Measurements from ENCODE around the gene GNAO1. TPM values are rescaled to one million over a fixed set of nuclear protein-coding genes. Genes with fewer than 3 reads are reported as not detected.

Gene GNAO1
- total RNA-seq, 1 experiment from 2014 or later = not detected

DNA sequence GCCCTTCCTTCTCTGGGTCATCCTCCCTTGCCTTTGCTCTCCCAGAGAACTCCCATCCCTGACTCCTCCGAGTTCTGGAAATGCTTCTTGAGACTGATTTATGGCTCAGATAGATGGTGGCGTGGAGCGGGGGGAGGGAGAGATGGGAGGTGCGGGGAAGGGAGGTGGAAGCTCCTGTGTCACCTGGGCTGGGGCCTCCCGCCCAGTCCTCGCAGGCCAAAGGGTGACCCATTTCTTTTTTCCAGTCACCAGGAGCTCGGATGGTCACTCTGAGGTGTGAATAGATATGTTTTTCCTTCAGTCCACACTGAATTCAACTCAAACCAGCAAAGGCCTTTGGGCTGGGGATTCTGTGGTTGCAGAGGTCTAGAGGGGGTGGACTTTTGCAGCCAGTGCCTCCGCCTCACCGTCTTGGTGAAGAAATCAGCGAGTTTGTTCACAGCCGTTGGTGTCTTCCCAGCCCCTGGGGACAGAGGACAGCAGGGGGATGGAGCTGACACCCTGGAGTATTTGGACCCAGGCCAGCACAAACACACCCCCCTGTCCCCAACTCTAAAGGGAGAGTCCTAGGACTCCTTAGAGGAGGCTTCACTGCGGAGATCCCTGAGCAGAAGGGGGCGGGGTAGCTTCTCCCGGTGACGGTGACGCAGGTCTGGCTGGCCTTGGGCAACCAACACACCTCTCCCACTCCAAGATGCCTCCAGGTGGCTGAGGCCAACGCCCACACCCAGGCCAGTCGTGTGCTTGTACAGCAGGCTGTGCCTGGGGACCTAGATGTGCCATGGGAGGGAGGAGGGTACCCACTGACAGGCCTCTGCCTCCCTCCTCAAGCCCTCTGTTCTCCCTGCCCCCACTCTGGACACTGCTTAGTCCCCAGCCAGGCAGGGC, 153.5 kb downstream of the GNAO1 start:
- Histone ChIP-seq H3K9me3 (ENCODE audit: low read length) (no peaks in the 10 kb centered on the region), H3F3A (ENCODE audit: low read length, unreplicated experiment) (no peaks in the 10 kb centered on the region), H3K9me2 (replicated peaks; ENCODE audit: low read length) (no peaks in the 10 kb centered on the region), H3K9ac (ENCODE audit: low read length) (no peak overlapping the region), H3K79me2 (ENCODE audit: low read length) (no peaks in the 10 kb centered on the region), H3K27ac (ENCODE audit: low read length) (no peak overlapping the region), H2AFZ (ENCODE audit: low read length) (no peak overlapping the region), H3K4me2 (ENCODE audit: low read length) (no peak overlapping the region), H3K36me3 (ENCODE audit: low read depth, low read length) (no peaks in the 10 kb centered on the region), H3K27me3 (ENCODE audit: low read length) (no peaks in the 10 kb centered on the region), H3K4me3 (ENCODE audit: low read length) (no peak overlapping the region), H3K4me1 (ENCODE audit: insufficient read depth, low read length) (peaks cover 12% of the 10 kb centered on the region; the same call in 1 of the 2 replicates), H4K20me1 (ENCODE audit: low read length) (no peaks in the 10 kb centered on the region)
- no peak for TF ChIP-seq EZH2phosphoT487 (IDR thresholded peaks at IDR 0.05; ENCODE audit: borderline replicate concordance, low read length)
- no TSS peak for BruUV-seq (replicated peaks)
- intact Hi-C loops (cut with micrococcal nuclease) = no loop called here
- ChIA-PET CTCF (no interaction called here), POLR2A (ENCODE audit: unreplicated experiment) (no interaction called here)
- ATAC-seq (no peak), DNase-seq (peak; percentile 6)

GRCh38 chr16:56345406-56346050, 154.2 kb downstream of the GNAO1 start:
- H3K4me1 ChIP-seq (ENCODE audit: insufficient read depth, low read length) = peaks cover 12% of the 10 kb centered on the region; the same call in 1 of the 2 replicates
- intact Hi-C loops (cut with micrococcal nuclease) = no loop called here
- H3K27me3 ChIP-seq (ENCODE audit: low read length) = no peaks in the 10 kb centered on the region
- no peak overlapping the region for H3K27ac ChIP-seq (ENCODE audit: low read length)
- ChIA-PET CTCF (no interaction called here), POLR2A (ENCODE audit: unreplicated experiment) (no interaction called here)
- H3K79me2 ChIP-seq (ENCODE audit: low read length) = no peaks in the 10 kb centered on the region
- no peak overlapping the region for H3K9ac ChIP-seq (ENCODE audit: low read length)
- H3K9me3 ChIP-seq (ENCODE audit: low read length) = no peaks in the 10 kb centered on the region
- H3F3A ChIP-seq (ENCODE audit: low read length, unreplicated experiment) = no peaks in the 10 kb centered on the region
- no peaks in the 10 kb centered on the region for H4K20me1 ChIP-seq (ENCODE audit: low read length)
- H3K4me2 ChIP-seq (ENCODE audit: low read length) = no peak overlapping the region
- no peak overlapping the region for H3K4me3 ChIP-seq (ENCODE audit: low read length)
- ATAC-seq = no peak
- no TSS peak for BruUV-seq (replicated peaks)
- no peak for DNase-seq
- H3K36me3 ChIP-seq (ENCODE audit: low read depth, low read length) = no peaks in the 10 kb centered on the region
- TF ChIP-seq CTCF (conservative IDR thresholded peaks at IDR 0.05; ENCODE audit: low read depth, low read length) (no peak), EZH2 (IDR thresholded peaks at IDR 0.05; ENCODE audit: low read length, unreplicated experiment) (no peak), EZH2phosphoT487 (IDR thresholded peaks at IDR 0.05; ENCODE audit: borderline replicate concordance, low read length) (no peak)
- no peaks in the 10 kb centered on the region for H3K9me2 ChIP-seq (replicated peaks; ENCODE audit: low read length)
- no peak overlapping the region for H2AFZ ChIP-seq (ENCODE audit: low read length)

DNA sequence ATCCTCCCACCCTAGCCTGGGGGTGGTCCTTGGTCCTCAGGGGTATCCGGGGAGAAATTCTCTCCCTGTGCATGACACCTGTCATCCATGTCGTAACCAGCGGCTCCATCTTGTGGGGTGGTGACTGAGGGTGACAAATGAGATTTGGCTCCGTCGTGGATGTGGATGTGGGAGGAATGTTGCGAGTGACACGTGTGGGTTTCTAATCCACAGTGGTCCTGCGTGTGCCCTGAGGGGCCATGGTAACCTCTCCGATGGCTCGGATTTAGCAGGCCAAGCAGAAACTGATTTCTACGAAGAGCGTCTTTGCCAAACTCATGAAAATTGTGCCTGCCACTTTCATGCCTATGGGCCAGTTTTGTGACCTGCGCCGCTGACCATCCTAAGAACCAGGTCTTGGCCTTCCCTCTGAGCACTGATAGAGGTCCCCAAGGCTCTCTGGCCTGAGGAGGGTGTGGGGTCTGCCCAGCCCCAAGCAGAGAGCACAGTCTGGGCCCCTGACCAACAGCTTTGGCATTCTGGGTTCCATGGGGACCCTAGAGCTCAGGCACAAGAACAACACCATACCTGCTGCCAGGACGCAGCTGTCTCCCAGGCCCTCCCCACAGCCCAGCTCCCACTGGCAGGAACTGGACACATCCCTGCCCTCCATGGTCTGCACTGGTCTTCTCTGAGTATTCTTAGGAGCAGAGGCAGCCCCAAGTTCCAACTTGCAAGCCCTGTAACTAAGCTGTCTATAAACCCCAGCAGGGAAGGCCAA, 155.0 kb downstream of the GNAO1 start:
- Histone ChIP-seq H3K4me3 (ENCODE audit: low read length) (no peak overlapping the region), H2AFZ (ENCODE audit: low read length) (no peak overlapping the region), H3F3A (ENCODE audit: low read length, unreplicated experiment) (no peaks in the 10 kb centered on the region), H3K4me2 (ENCODE audit: low read length) (no peak overlapping the region), H3K27me3 (ENCODE audit: low read length) (no peaks in the 10 kb centered on the region), H3K9ac (ENCODE audit: low read length) (no peak overlapping the region), H3K27ac (ENCODE audit: low read length) (no peak overlapping the region), H3K79me2 (ENCODE audit: low read length) (no peaks in the 10 kb centered on the region), H3K4me1 (ENCODE audit: insufficient read depth, low read length) (peaks cover 12% of the 10 kb centered on the region; the same call in 1 of the 2 replicates), H3K36me3 (ENCODE audit: low read depth, low read length) (no peaks in the 10 kb centered on the region), H3K9me2 (replicated peaks; ENCODE audit: low read length) (no peaks in the 10 kb centered on the region), H4K20me1 (ENCODE audit: low read length) (no peaks in the 10 kb centered on the region), H3K9me3 (ENCODE audit: low read length) (no peaks in the 10 kb centered on the region)
- ChIA-PET POLR2A (ENCODE audit: unreplicated experiment) (no interaction called here), CTCF (no interaction called here)
- BruUV-seq (replicated peaks) = no TSS peak
- TF ChIP-seq CTCF (conservative IDR thresholded peaks at IDR 0.05; ENCODE audit: low read depth, low read length) = no peak
- no peak for TF ChIP-seq EZH2phosphoT487 (IDR thresholded peaks at IDR 0.05; ENCODE audit: borderline replicate concordance, low read length)
- no peak for TF ChIP-seq EZH2 (IDR thresholded peaks at IDR 0.05; ENCODE audit: low read length, unreplicated experiment)
- intact Hi-C loops (cut with micrococcal nuclease) = no loop called here
- ATAC-seq = no peak
- DNase-seq = no peak

Data from PC-3 (cell line).